ENCODE measurements around the gene CUZD1.

DNA sequence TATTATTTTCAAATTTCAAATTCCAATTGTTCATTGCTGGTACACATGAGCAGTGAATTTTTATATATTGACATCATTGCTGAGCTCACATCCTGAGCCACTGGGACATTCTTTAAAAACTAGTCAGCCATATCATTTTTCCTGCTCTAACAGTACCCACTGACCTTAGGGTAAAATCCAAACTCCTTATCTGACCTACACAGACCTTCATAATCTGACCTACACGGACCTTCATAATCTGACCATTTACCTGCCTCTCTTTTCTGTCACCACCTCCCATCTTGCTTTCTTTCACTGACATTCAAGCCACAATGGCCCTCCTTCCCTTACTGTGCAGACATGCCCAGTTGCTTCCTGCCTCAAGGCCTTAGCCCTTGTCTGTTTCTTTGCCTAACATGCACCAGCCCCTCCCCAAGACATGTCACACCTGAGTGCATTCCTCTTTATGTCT, 16.1 kb upstream of the CUZD1 start:
- TF ChIP-seq CTCF (IDR thresholded peaks at IDR 0.05) (no peak), POLR2A (IDR thresholded peaks at IDR 0.05) (no peak)

Data from right lobe of liver (tissue), 4 donors.